Right hindlimb (tissue), 1 donor: ENCODE data around the gene NIPAL3.
"Not testable (repeated sequence)": the region's sequence is repeated elsewhere in the genome, so short reads cannot be mapped to it uniquely, and the experiment has no call there.

Source experiments
- DNase-seq: peaks from one replicate; pipeline ENCODE4 v3.0.0-alpha.2; 2018

NIPAL3 gene

GRCh38 chr1:24493785-24494184 is 78.2 kb downstream of the NIPAL3 start:
- no peak for DNase-seq

GRCh38 chr1:24498589-24498988 is 83.0 kb downstream of the NIPAL3 start:
- DNase-seq, result no peak

- DNase-seq, result no peak
Measured at GRCh38 chr1:24500448-24501048, 84.9 kb downstream of the NIPAL3 start.

GRCh38 chr1:24501371-24502064 is 85.9 kb downstream of the NIPAL3 start:
- DNase-seq, result no peak

- peak; percentile 71 for DNase-seq
Measured at GRCh38 chr1:24502065-24502708, 86.6 kb downstream of the NIPAL3 start.

- DNase-seq, result peak; percentile 89
Measured at GRCh38 chr1:24502709-24503058, 87.1 kb downstream of the NIPAL3 start, which contains the start of gene RCAN3. RCAN3 (plus strand) TSS chr1:24502836; CDS start chr1:24514373, 11,537 bp downstream.

GRCh38 chr1:24503059-24503751 is 87.6 kb downstream of the NIPAL3 start:
- DNase-seq, result peak; percentile 19

GRCh38 chr1:24503870-24504523 is 88.4 kb downstream of the NIPAL3 start:
- no peak for DNase-seq

- DNase-seq, result no peak
Measured at GRCh38 chr1:24504560-24504959, 89.0 kb downstream of the NIPAL3 start.

GRCh38 chr1:24505816-24506215 is 90.2 kb downstream of the NIPAL3 start:
- DNase-seq, result no peak

GRCh38 chr1:24506691-24507381 is 91.2 kb downstream of the NIPAL3 start:
- DNase-seq, result no peak

GRCh38 chr1:24507405-24507804 is 91.8 kb downstream of the NIPAL3 start:
- DNase-seq, result no peak

GRCh38 chr1:24508911-24509310 is 93.3 kb downstream of the NIPAL3 start:
- no peak for DNase-seq

GRCh38 chr1:24513706-24514105 is 98.1 kb downstream of the NIPAL3 start:
- no peak for DNase-seq

- no peak for DNase-seq
Measured at GRCh38 chr1:24514946-24515345, 99.3 kb downstream of the NIPAL3 start.

GRCh38 chr1:24515671-24516209 is 100.1 kb downstream of the NIPAL3 start:
- DNase-seq, result not testable (repeated sequence)

GRCh38 chr1:24516506-24516905 is 100.9 kb downstream of the NIPAL3 start:
- DNase-seq, result no peak

- no peak for DNase-seq
Measured at GRCh38 chr1:24517898-24518297, 102.3 kb downstream of the NIPAL3 start.

GRCh38 chr1:24520282-24520681 is 104.7 kb downstream of the NIPAL3 start:
- DNase-seq, result not testable (repeated sequence)
